C1 segment of cervical spinal cord (tissue), 14 donors: ENCODE measurements around the gene CYLC2.

Experiments used
- DNase-seq, 14 donors: peaks; one replicate each; lab custom pipeline; 2025; lab: John Stamatoyannopoulos, UW

Gene CYLC2

DNA sequence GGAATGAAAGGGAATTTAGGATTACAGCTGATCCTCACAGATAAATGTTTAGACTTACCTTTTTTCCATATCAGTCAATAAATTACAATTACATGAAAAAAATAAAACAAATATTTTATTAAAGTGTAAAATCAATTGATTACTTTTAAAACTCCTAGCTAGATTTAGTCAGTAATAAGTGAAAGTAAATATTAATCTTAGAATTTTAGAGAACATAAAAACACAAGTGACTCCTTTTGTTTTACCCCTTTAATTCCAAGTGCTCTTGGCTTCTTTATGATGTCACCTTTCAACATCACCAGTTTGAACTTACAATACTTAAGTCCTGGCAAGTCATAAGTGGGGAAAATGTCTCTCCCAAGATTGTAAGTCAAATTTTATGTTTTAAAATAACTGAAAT lies at the start of gene CYLC2:
TSS of gene CYLC2 (plus strand) at position 301 of the 400 bp plus-strand sequence. CDS start at position 349, 48 bp downstream.
- no peak for DNase-seq

GRCh38 chr9:102950346-102950745 lies 44.8 kb upstream of the CYLC2 start:
- DNase-seq: no peak

DNA sequence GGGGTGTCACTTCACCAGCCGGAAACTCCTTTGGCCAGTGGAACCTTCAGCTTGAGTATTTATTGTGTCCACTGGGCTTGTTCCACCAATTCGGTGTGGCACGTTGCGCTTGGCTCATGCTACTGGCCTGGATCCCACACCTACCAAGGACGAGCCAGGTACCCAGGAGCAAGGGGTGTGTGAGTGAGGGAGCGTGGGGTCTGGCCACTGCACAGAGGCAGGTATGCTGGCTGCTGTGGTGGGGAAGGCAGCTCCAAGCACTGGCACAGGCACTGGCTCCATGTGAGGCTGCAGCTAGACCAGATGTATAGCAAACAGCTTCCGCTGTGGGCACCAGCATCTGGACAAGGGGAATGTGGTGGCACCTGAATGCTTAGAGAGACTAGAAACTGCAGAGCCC lies 28.1 kb upstream of the CYLC2 start:
- DNase-seq: no peak

DNA sequence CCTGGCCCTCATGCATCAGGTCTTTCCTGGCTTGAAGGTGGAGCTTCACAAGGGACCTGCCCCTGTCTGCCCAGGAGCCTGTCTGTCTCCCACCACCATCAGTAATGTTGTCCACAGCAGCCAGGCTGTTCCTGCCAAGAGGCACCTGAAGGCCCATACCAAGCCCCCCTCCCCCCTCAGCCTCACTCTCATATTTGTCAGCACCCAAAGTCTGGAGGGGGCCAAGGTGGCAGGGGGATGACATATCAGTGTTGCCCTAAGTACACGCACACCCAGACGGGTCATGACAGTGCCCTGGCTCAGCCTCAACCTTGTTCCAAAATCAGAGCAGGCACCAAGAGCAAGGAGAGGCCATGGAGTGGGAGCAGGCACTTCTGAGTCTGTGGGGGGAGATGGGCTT lies 27.2 kb upstream of the CYLC2 start:
- no peak for DNase-seq

- DNase-seq: no peak
Measured at GRCh38 chr9:102972780-102973179, 22.4 kb upstream of the CYLC2 start.

GRCh38 chr9:102974530-102974929 lies 20.6 kb upstream of the CYLC2 start:
- DNase-seq: no peak

- no peak for DNase-seq
Measured at GRCh38 chr9:102975251-102975650, 19.9 kb upstream of the CYLC2 start.

GRCh38 chr9:102985162-102985895 lies 9.8 kb upstream of the CYLC2 start:
- DNase-seq: no peak

DNA sequence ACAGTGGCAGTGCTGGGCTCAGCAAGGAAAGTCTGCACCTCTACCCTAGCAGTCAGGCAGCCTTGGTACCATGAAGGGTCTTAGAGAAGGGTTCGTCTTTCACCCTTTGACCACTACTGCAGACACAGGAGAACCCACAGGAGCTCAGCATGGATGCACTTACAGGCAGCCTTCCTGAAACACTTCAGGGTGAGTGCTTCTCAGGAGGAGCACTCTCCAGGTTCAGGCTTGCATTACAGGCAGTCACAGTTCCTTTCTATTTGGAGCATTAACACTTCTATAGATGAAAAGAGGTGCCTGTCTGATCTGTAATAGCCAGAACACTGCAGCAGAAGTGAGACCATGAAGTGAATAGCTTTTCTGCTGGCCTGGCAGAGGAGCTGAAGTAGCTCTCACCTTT lies 8.7 kb upstream of the CYLC2 start:
- DNase-seq: no peak

DNA sequence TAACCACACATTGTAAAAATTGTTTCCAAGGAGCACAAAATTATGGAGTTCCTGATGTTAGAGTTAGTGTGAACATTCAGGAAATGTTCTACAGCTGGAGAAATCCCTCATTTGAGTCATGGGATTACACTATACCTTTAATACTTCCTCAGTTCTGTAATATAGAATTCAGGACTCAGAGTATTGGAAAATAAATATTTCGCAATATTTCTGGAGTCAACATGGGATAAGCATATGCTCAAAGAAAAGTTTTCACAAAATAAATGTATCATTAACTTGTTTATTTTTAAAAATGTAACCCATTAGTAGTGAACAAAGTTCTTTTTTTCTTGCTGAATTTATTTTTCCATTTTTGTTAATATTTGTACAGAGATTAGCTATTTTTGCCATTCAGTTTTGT lies 8.6 kb downstream of the CYLC2 start:
- no peak for DNase-seq

DNA sequence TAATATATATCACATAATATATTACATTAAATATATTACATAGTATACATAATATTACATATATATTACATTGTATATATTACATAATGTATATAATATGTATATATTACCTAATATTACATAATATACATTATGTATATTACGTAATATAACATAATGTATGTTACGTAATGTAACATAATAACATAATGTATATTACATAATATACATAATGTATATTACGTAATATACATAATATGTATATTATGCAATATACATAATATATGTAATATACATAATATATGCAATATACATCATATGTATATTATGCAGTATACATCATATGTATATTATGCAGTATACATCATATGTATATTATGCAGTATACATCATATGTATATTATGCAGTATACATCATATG lies 19.1 kb downstream of the CYLC2 start:
- no peak for DNase-seq

GRCh38 chr9:103025796-103026195 lies 30.7 kb downstream of the CYLC2 start:
- no peak for DNase-seq

DNA sequence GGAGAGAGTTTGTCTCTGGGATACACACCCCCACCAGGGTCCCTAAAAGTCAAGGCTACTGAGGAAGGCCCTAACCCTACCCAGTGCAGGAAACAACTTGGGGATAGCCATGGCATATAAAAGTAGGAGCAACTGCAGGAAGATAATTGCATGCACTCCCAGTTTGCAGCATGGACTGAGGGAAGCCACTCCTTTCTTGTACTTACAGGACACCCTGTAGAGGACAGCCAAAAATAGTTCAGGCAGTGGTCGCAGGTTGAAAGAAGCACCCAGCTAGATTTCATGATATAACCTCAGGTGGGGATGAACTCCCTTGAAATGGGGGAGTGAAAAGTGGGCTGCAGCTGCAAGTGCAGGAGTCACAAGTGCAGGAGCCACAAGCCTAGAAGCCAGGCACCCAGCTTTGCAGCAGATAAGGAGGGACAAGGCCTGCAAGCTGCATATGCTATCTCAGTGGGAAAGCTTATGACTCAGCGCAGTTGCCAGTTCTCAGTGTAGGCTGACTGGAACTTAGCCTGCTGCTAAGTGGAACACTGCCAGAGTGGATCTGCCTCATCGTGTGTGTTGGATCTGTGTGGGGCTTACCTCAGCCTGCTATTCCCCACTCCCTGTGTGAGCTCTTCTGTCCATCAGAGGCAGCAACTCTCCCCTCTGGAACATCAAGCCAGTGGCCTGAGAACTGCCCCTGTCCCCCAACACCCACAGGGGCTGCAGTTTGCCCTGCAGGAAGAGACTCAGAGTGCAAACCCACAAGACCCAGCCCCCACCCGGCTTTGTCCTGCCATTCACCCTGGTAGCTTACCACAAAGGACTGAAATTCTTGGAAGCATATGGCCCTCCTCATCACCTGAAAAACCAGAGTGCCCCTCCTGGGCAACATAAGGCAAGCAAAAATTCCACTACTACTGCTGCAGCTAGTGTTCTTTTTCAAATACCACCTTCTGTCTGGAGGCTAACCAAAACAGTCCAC lies 42.7 kb downstream of the CYLC2 start:
- DNase-seq: peak in 3 of 14 donors; percentile 10 to 95 (median 26)

GRCh38 chr9:103041961-103042360 lies 46.8 kb downstream of the CYLC2 start:
- no peak for DNase-seq
